ENCODE results near the gene EMP2.
A peak's percentile ranks its signal among the peaks of the same experiment; 100 is the strongest.

EMP2 gene

GRCh38 chr16:10609402-10609774 is 29.0 kb upstream of the EMP2 start:
- DNase-seq = peak; percentile 83

- DNase-seq = peak; percentile 66
Observed at GRCh38 chr16:10608687-10609401, 28.4 kb upstream of the EMP2 start.

- no peak for DNase-seq
Observed at GRCh38 chr16:10607157-10607556, 26.8 kb upstream of the EMP2 start.

GRCh38 chr16:10606607-10607006 is 26.2 kb upstream of the EMP2 start:
- DNase-seq = no peak

GRCh38 chr16:10605636-10606035 is 25.2 kb upstream of the EMP2 start:
- DNase-seq = no peak

- DNase-seq = peak; percentile 93
Observed at GRCh38 chr16:10601444-10602408, 21.3 kb upstream of the EMP2 start.

GRCh38 chr16:10600782-10601443 is 20.5 kb upstream of the EMP2 start:
- no peak for DNase-seq

GRCh38 chr16:10599626-10600025 is 19.2 kb upstream of the EMP2 start:
- DNase-seq = no peak

- no peak for DNase-seq
Observed at GRCh38 chr16:10598157-10598556, 17.8 kb upstream of the EMP2 start.

- no peak for DNase-seq
Observed at GRCh38 chr16:10597187-10597601, 16.8 kb upstream of the EMP2 start.

- DNase-seq = no peak
Observed at GRCh38 chr16:10594312-10594950, 14.0 kb upstream of the EMP2 start.

- no peak for DNase-seq
Observed at GRCh38 chr16:10592611-10593010, 12.2 kb upstream of the EMP2 start.

GRCh38 chr16:10590342-10590741 is 9.9 kb upstream of the EMP2 start:
- DNase-seq = no peak

GRCh38 chr16:10589109-10589508 is 8.7 kb upstream of the EMP2 start:
- DNase-seq = no peak

- no peak for DNase-seq
Observed at GRCh38 chr16:10587622-10588021, 7.2 kb upstream of the EMP2 start.

GRCh38 chr16:10584981-10585438 is 4.6 kb upstream of the EMP2 start:
- no peak for DNase-seq

GRCh38 chr16:10583269-10583668 is 2.9 kb upstream of the EMP2 start:
- no peak for DNase-seq

GRCh38 chr16:10581507-10581906 is 1.1 kb upstream of the EMP2 start:
- no peak for DNase-seq

GRCh38 chr16:10580883-10581247 is 467 bp upstream of the EMP2 start:
- no peak for DNase-seq

GRCh38 chr16:10579575-10579964 is 828 bp downstream of the EMP2 start:
- DNase-seq = no peak

- DNase-seq = peak; percentile 57
Observed at GRCh38 chr16:10578474-10579316, 1.7 kb downstream of the EMP2 start.

Data from islet precursor cell (in vitro differentiated cells).